H1 (cell line): ENCODE data around the gene DVL1. TPM values are rescaled to one million over a fixed set of nuclear protein-coding genes. Genes with fewer than 3 reads are reported as not detected.

Experiments used
- ATF3 ChIP-seq: IDR thresholded peaks from 2 replicates; pipeline ENCODE4 v1.6.1; 2011; ENCODE audit warnings: low read depth, mild to moderate bottlenecking, low read length; ENCODE audit not compliant: insufficient read depth
- BACH1 ChIP-seq: IDR thresholded peaks from 2 replicates; pipeline ENCODE4 v1.6.1; 2012; ENCODE audit warnings: low read length, improper control_type of control experiment
- BRCA1 ChIP-seq: IDR thresholded peaks from 2 replicates; pipeline ENCODE4 v1.6.1; 2012; ENCODE audit warnings: low read depth, low read length, improper control_type of control experiment
- CBX5 ChIP-seq: fragments of 300-800, 300-1000 bp; sonication (generic); IDR thresholded peaks from 2 replicates; pipeline ENCODE4 v1.7.1; 2016; ENCODE audit warnings: antibody characterized with exemption, low read length, low read depth
- CBX8 ChIP-seq: fragments of 300-800, 300-1000 bp; sonication (generic); IDR thresholded peaks from 2 replicates; pipeline ENCODE4 v1.7.1; 2016; ENCODE audit warnings: low read depth, low read length, borderline replicate concordance
- CHD1 ChIP-seq: IDR thresholded peaks from 2 replicates; pipeline ENCODE4 v1.6.1; 2012; ENCODE audit warnings: low read depth, low read length, improper control_type of control experiment
- E2F6 ChIP-seq: IDR thresholded peaks from 2 replicates; pipeline ENCODE4 v1.6.1; 2012; ENCODE audit warnings: inconsistent platforms
- EGR1 ChIP-seq: IDR thresholded peaks from 2 replicates; pipeline ENCODE4 v1.6.1; 2011; ENCODE audit warnings: low read depth, low read length, borderline replicate concordance
- GABPA ChIP-seq: IDR thresholded peaks from 2 replicates; pipeline ENCODE4 v1.6.1; 2011; ENCODE audit warnings: mild to moderate bottlenecking, low read length, moderate library complexity, borderline replicate concordance; ENCODE audit not compliant: insufficient read depth
- HDAC2 ChIP-seq, 2 experiments: fragments of 300-600 bp in 1 of 2; sonication (generic) in 1 of 2; IDR thresholded peaks; 2 replicates each; pipeline ENCODE4 v1.6.1; 2011 to 2012; ENCODE audit warnings: low read depth in 2 of 2, low read length in 2 of 2, mild to moderate bottlenecking in 2 of 2, moderate library complexity in 2 of 2, borderline replicate concordance in 1 of 2, inconsistent platforms in 1 of 2
- JUN ChIP-seq: IDR thresholded peaks from 2 replicates; pipeline ENCODE4 v1.6.1; 2011; ENCODE audit warnings: low read depth, mild to moderate bottlenecking, improper control_type of control experiment, low read length
- JUND ChIP-seq: IDR thresholded peaks from 2 replicates; pipeline ENCODE4 v1.6.1; 2011; ENCODE audit warnings: mild to moderate bottlenecking, improper control_type of control experiment, low read length
- KDM1A ChIP-seq: fragments of 200-600, 300-600 bp; sonication (generic); IDR thresholded peaks from 2 replicates; pipeline ENCODE4 v1.7.1; 2016; ENCODE audit warnings: mild to moderate bottlenecking, low read length, borderline replicate concordance
- POLR2A ChIP-seq, 2 experiments: IDR thresholded peaks; 1 replicate in 1 of 2; 2 replicates in 1 of 2; pipeline ENCODE4 v1.6.1; 2011; ENCODE audit warnings: low read depth in 2 of 2, low read length in 2 of 2, mild to moderate bottlenecking in 2 of 2; ENCODE audit errors: control extremely low read depth in 1 of 2
- SIN3A ChIP-seq, 2 experiments: IDR thresholded peaks in 1 of 2; conservative IDR thresholded peaks in 1 of 2; 2 replicates each; pipeline ENCODE4 v1.6.1; 2011 to 2012; ENCODE audit warnings: low read length in 2 of 2, improper control_type of control experiment in 1 of 2, low read depth in 1 of 2, mild to moderate bottlenecking in 1 of 2
- SIX5 ChIP-seq: IDR thresholded peaks from 2 replicates; pipeline ENCODE4 v1.6.1; 2011; ENCODE audit warnings: mild to moderate bottlenecking, low read depth, low read length
- TAF7 ChIP-seq: optimal IDR thresholded peaks from 2 replicates; pipeline ENCODE3; 2011; ENCODE audit warnings: low read depth, mild to moderate bottlenecking, inconsistent platforms, low read length, moderate library complexity, borderline replicate concordance
- TBP ChIP-seq: IDR thresholded peaks from 2 replicates; pipeline ENCODE4 v1.6.1; 2011; ENCODE audit warnings: low read depth, low read length, improper control_type of control experiment
- TEAD4 ChIP-seq: IDR thresholded peaks from 2 replicates; pipeline ENCODE4 v1.6.1; 2012; ENCODE audit warnings: low read depth, low read length, inconsistent platforms, mixed read lengths
- USF2 ChIP-seq: IDR thresholded peaks from 2 replicates; pipeline ENCODE4 v1.6.1; 2011; ENCODE audit warnings: low read length, improper control_type of control experiment
- YY1 ChIP-seq: IDR thresholded peaks from 2 replicates; pipeline ENCODE4 v1.6.1; 2011; ENCODE audit warnings: low read depth, mild to moderate bottlenecking, low read length
- ZNF274 ChIP-seq: IDR thresholded peaks from 2 replicates; pipeline ENCODE4 v1.7.0; 2012; ENCODE audit warnings: low read length, borderline replicate concordance; ENCODE audit errors: extremely low read depth
- polyA plus RNA-seq, 7 experiments: library from polyadenylated mRNA; depleted of rRNA in 3 of 7; stranded (reverse) in 5 of 7; unstranded in 2 of 7; fragments of >200 nt in 5 of 7; fragments of 200-250 nt in 2 of 7; gene quantifications; 1 replicate in 5 of 7; 2 replicates in 1 of 7; 4 replicates in 1 of 7; pipeline versions ENCODE4 v1.2.1 to v1.2.3, GENCODE V29; 2011 to 2013; ENCODE audit warnings: missing spikeins in 2 of 7, mixed read lengths in 2 of 7
- total RNA-seq: library from RNA; stranded (reverse); fragmentation: NEBNext Ultra II Directional; extraction: Animal tissue kit (Norgen Biotek cat#: 25700); gene quantifications from 2 replicates; pipeline ENCODE4 v1.2.1, GENCODE V29; 2021

Gene DVL1
- total and polyA plus RNA-seq, 2 of the 8 experiments (the other 6 are each of a cell fraction or from before 2014, with no cell fraction given), result 39.4 to 58.9 TPM

GRCh38 chr1:1374929-1375662 is 25.9 kb upstream of the DVL1 start, which contains the start of gene AURKAIP1 (continued):
- no peak for TF ChIP-seq KDM1A
- TF ChIP-seq HDAC2 (IDR thresholded peaks at IDR 0.05; ENCODE audit: borderline replicate concordance in 1 of 2, low read depth in 2 of 2, low read length in 2 of 2), result no peak
- TF ChIP-seq POLR2A (IDR thresholded peaks at IDR 0.05; ENCODE audit: control extremely low read depth in 1 of 2, low read depth in 2 of 2, low read length in 2 of 2), result peak in 1 of 2 experiments; percentile 54; a peak in 1 of 3 replicates
- TF ChIP-seq USF2, result no peak
- TF ChIP-seq BRCA1, result peak; percentile 87
- TF ChIP-seq YY1, result no peak
- TF ChIP-seq BACH1, result 0 out of 2 replicates have a peak, but pooled peaks have one; percentile 39
- no peak for TF ChIP-seq CBX8
- peak; percentile 81 for TF ChIP-seq SIX5
- peak; percentile 26 for TF ChIP-seq TAF7
- no peak for TF ChIP-seq ATF3
- peak; percentile 98 for TF ChIP-seq GABPA
- peak in 1 of 2 experiments; percentile 97; a peak in 3 of 4 replicates for TF ChIP-seq SIN3A (conservative IDR thresholded peaks at IDR 0.05 in 1 of 2, IDR thresholded peaks at IDR 0.05 in 1 of 2; ENCODE audit: low read depth in 1 of 2, low read length in 2 of 2)
- TF ChIP-seq CBX5, result no peak
- no peak for TF ChIP-seq ZNF274
- peak; percentile 71 for TF ChIP-seq E2F6
- TF ChIP-seq TEAD4, result no peak
- peak; percentile 76; the same call in 1 of the 2 replicates for TF ChIP-seq JUND
- no peak for TF ChIP-seq JUN
- no peak for TF ChIP-seq CHD1
- TF ChIP-seq TBP, result peak; percentile 81
- peak; percentile 56 for TF ChIP-seq EGR1
